K562 (cell line): ENCODE results near the gene UMAD1. TPM values are rescaled to one million over a fixed set of nuclear protein-coding genes. Genes with fewer than 3 reads are reported as not detected.

Experiments used
- ATAC-seq: fragments of 200-7000 bp; cut with Tn5 transposase; 3 replicates; pipeline ENCODE4 v1.9.1; 2020; ENCODE audit warnings: moderate library complexity
- BruUV-seq: library from RNA; stranded (reverse); fragments of 400-500 nt; replicated peaks from 2 replicates; lab custom pipeline; 2021; lab: Mats Ljungman, UMichigan
- CTCF ChIA-PET: fragments of 300-600 bp; formaldehyde crosslinking; extraction: SDS; loops from one replicate; lab custom pipeline; 2021; ENCODE audit warnings: low intra/inter-chr PET ratio; lab: Yijun Ruan, JAX
- POLR2A ChIA-PET: fragments of 300-600, 350-650 bp; sonication (Branson Sonifier 250); formaldehyde crosslinking; extraction: SDS; loops from one replicate; lab custom pipeline; 2021; ENCODE audit warnings: antibody characterized with exemption, inconsistent platforms; lab: Yijun Ruan, JAX
- DNase-seq, 4 experiments: peaks; one replicate each; pipeline versions ENCODE4 v3.0.0 to v3.0.0-alpha.2; 2011 to 2018; ENCODE audit warnings: low spot score in 3 of 4, mixed read lengths in 3 of 4; ENCODE audit errors: extremely low read depth in 1 of 4
- FAIRE-seq: peaks from 2 replicates; lab custom pipeline; 2011; peaks lifted over from hg19 to GRCh38; lab: Jason Lieb, UNC
- H2AFZ ChIP-seq: 2 replicates; pipeline ENCODE4 v1.6.0; 2011; ENCODE audit warnings: low read depth, low read length, control low read depth, inconsistent platforms
- H3K27ac ChIP-seq: fragments of 200-600 bp; 3 replicates; pipeline ENCODE4 v1.8.0; 2011; ENCODE audit warnings: low read depth, mild to moderate bottlenecking, control low read depth, inconsistent platforms, low read length, moderate library complexity, mixed read lengths; ENCODE audit errors: extremely low read depth
- H3K27me3 ChIP-seq, 2 experiments: fragments of 300-600 bp in 1 of 2; 2 replicates in 1 of 2; 3 replicates in 1 of 2; pipeline versions ENCODE4 v1.6.0 to v1.8.0; 2011; ENCODE audit warnings: inconsistent platforms in 2 of 2, low read length in 2 of 2, mild to moderate bottlenecking in 1 of 2, mixed read lengths in 1 of 2, moderate library complexity in 1 of 2; ENCODE audit not compliant: control insufficient read depth in 2 of 2, insufficient read depth in 2 of 2
- H3K36me3 ChIP-seq: fragments of 300-600 bp; 3 replicates; pipeline ENCODE4 v1.8.0; 2011; ENCODE audit warnings: mild to moderate bottlenecking, low read length, inconsistent platforms; ENCODE audit not compliant: control insufficient read depth, insufficient read depth
- H3K4me1 ChIP-seq, 2 experiments: fragments of 200-600 bp in 1 of 2; replicated peaks in 1 of 2; 2 replicates in 1 of 2; 3 replicates in 1 of 2; pipeline versions ENCODE4 v1.5.1 to v1.8.0; 2011; ENCODE audit warnings: inconsistent platforms in 2 of 2, low read length in 2 of 2, mild to moderate bottlenecking in 1 of 2, mixed read lengths in 1 of 2, moderate library complexity in 1 of 2; ENCODE audit not compliant: control insufficient read depth in 2 of 2, insufficient read depth in 2 of 2
- H3K4me2 ChIP-seq: 2 replicates; pipeline ENCODE4 v1.6.1; 2011; ENCODE audit warnings: low read length, control low read depth, inconsistent platforms, mixed read lengths; ENCODE audit not compliant: insufficient read depth
- H3K4me3 ChIP-seq: fragments of 200-600 bp; sonication (generic), shearing (Covaris generic); 2 replicates; pipeline ENCODE4 v1.5.1; 2016; ENCODE audit warnings: control low read depth, inconsistent platforms
- H3K79me2 ChIP-seq: fragments of 200-600 bp; 3 replicates; pipeline ENCODE4 v1.8.0; 2011; ENCODE audit warnings: low read length, inconsistent platforms; ENCODE audit not compliant: control insufficient read depth, insufficient read depth
- H3K9ac ChIP-seq, 2 experiments: 2 replicates each; pipeline versions ENCODE4 v1.6.0 to v1.6.1; 2011; ENCODE audit warnings: low read depth in 2 of 2, low read length in 2 of 2, control low read depth in 1 of 2, inconsistent platforms in 1 of 2, mild to moderate bottlenecking in 1 of 2, mixed read lengths in 1 of 2; ENCODE audit not compliant: insufficient read depth in 1 of 2
- H3K9me1 ChIP-seq: one replicate; pipeline ENCODE4 v1.6.0; 2011; ENCODE audit warnings: inconsistent platforms, mild to moderate bottlenecking, low read length, moderate library complexity; ENCODE audit not compliant: control insufficient read depth, insufficient read depth
- H3K9me3 ChIP-seq: replicated peaks from 2 replicates; pipeline ENCODE4 v1.5.1; 2011; ENCODE audit warnings: low read depth, low read length, inconsistent platforms; ENCODE audit not compliant: control insufficient read depth, insufficient read depth
- H4K20me1 ChIP-seq: replicated peaks from 2 replicates; pipeline ENCODE4 v1.6.1; 2011; ENCODE audit warnings: low read length, inconsistent platforms, mixed read lengths; ENCODE audit not compliant: control insufficient read depth, insufficient read depth
- AFF4 ChIP-seq: sonication (generic); formaldehyde crosslinking; IDR thresholded peaks from 2 replicates; pipeline ENCODE4 v1.8.0; 2023; ENCODE audit warnings: mild to moderate bottlenecking, missing genetic modification reagents
- HCFC1 ChIP-seq: IDR thresholded peaks from 2 replicates; pipeline ENCODE4 v1.6.1; 2012; ENCODE audit warnings: low read depth, low read length, improper control_type of control experiment
- ID3 ChIP-seq, 2 experiments: fragments of 250-450 bp in 1 of 2; fragments of 450-650 bp in 1 of 2; sonication (Bioruptor Pico) in 1 of 2; IDR thresholded peaks; 2 replicates each; pipeline versions ENCODE4 v1.6.1 to v1.8.0; 2016 to 2021; ENCODE audit warnings: mild to moderate bottlenecking in 2 of 2, moderate library complexity in 2 of 2, missing compliant biosample characterization in 1 of 2, missing genetic modification characterization in 1 of 2
- KDM1A ChIP-seq, 2 experiments: fragments of 450-650 bp; IDR thresholded peaks; 2 replicates each; pipeline ENCODE4 v1.6.1; 2016; ENCODE audit warnings: mild to moderate bottlenecking in 2 of 2
- KLF1 ChIP-seq: fragments of 450-650 bp; IDR thresholded peaks from 2 replicates; pipeline ENCODE4 v1.6.1; 2016; ENCODE audit warnings: missing genetic modification characterization, missing compliant biosample characterization
- RBBP5 ChIP-seq: fragments of 200-600 bp; sonication (generic); IDR thresholded peaks from 2 replicates; pipeline ENCODE4 v1.6.1; 2012; ENCODE audit warnings: borderline replicate concordance, mild to moderate bottlenecking, low read length, control low read depth, inconsistent platforms; ENCODE audit not compliant: insufficient read depth, poor library complexity, severe bottlenecking
- TARDBP ChIP-seq: fragments of 450-650 bp; IDR thresholded peaks from 2 replicates; pipeline ENCODE4 v1.6.1; 2016
- ZNF212 ChIP-seq: fragments of 450-650 bp; formaldehyde crosslinking; IDR thresholded peaks from 2 replicates; pipeline ENCODE4 v1.4.0; 2020; ENCODE audit warnings: mild to moderate bottlenecking
- ZNF408 ChIP-seq: fragments of 250-450 bp; sonication (Bioruptor Pico); IDR thresholded peaks from 2 replicates; pipeline ENCODE4 v1.4.0; 2020; ENCODE audit warnings: low read depth, mild to moderate bottlenecking, moderate library complexity
- ZNF785 ChIP-seq: fragments of 250-450 bp; sonication (Bioruptor Pico); IDR thresholded peaks from 2 replicates; pipeline ENCODE4 v1.4.0; 2020; ENCODE audit warnings: mild to moderate bottlenecking
- WGBS: fragments of 100-300 bp; shearing (Covaris generic); methylation state at CpG from one replicate; pipeline ENCODE4 v1.1.6; 2016; ENCODE audit warnings: low coverage, mixed read lengths; ENCODE audit not compliant: insufficient coverage; ENCODE audit errors: missing lambda C conversion rate; 5-methylcytosine and 5-hydroxymethylcytosine counted together
- in situ Hi-C: fragments of 300-500 bp; cut with MboI; formaldehyde crosslinking; loops from 4 replicates; pipeline ENCODE4 v1.15.0; 2018; ENCODE audit warnings: inconsistent platforms, mixed read lengths
- intact Hi-C: fragments of 100-400 bp; cut with micrococcal nuclease; formaldehyde crosslinking; loops from 2 replicates; pipeline ENCODE4 v1.14.2; 2022
- polyA plus RNA-seq, 8 experiments: library from polyadenylated mRNA; depleted of rRNA in 4 of 8; stranded (reverse) in 5 of 8; unstranded in 3 of 8; fragments of >200 nt; fragmentation: Nextera tagmentation in 2 of 8; fragmentation: Illumina TruSeq in 1 of 8; extraction: Ambion mirVana in 2 of 8; extraction: Trizol in 1 of 8; gene quantifications; 2 replicates each; pipeline versions ENCODE4 v1.2.1 to v1.2.3, GENCODE V29; 2011 to 2014; ENCODE audit warnings: inconsistent platforms in 1 of 8, missing spikeins in 1 of 8
- total RNA-seq, 7 experiments: library from RNA; depleted of rRNA in 6 of 7; stranded (reverse); fragments of >200 nt in 6 of 7; fragmentation: Illumina TruSeq in 2 of 7; extraction: Trizol in 2 of 7; gene quantifications; 2 replicates each; pipeline versions ENCODE4 v1.2.1 to v1.2.3, GENCODE V29; 2011 to 2021; ENCODE audit warnings: low replicate concordance in 1 of 7

Gene UMAD1
- total and polyA plus RNA-seq, 9 of the 15 experiments (the other 6 are each of a cell fraction or from before 2014, with no cell fraction given) = 9.0 to 26.7 (median 13.3) TPM

GRCh38 chr7:7919449-7919945 lies 278.9 kb downstream of the UMAD1 start (continued):
- no peak for TF ChIP-seq ZNF785 (CRISPR knock-in tag)
- TF ChIP-seq, all 486 proteins: peak for 0

- Histone ChIP-seq H4K20me1 (no peaks in the 10 kb centered on the region), H3K4me1 (no peaks in the 10 kb centered on the region), H3K27me3 (no peaks in the 10 kb centered on the region; a peak in 2 of 5 replicates), H3K9ac (no peak overlapping the region), H3K9me1 (no peaks in the 10 kb centered on the region), H3K79me2 (no peaks in the 10 kb centered on the region), H3K27ac (no peak overlapping the region), H3K36me3 (no peaks in the 10 kb centered on the region), H3K9me3 (no peaks in the 10 kb centered on the region), H3K4me2 (no peak overlapping the region), H3K4me3 (no peak overlapping the region), H2AFZ (no peak overlapping the region)
- POLR2A ChIA-PET = interaction anchor here (1.1 to 2.3 kb wide), 2 partner anchors 10 to 11 kb away, joined by 3 to 5 read pairs; no protein-coding TSS in a partner anchor
- DNase-seq (no peak), FAIRE-seq (no peak), ATAC-seq (no peak)
- CTCF ChIA-PET = no interaction called here
- intact Hi-C loops (no loop called here), in situ Hi-C loops (no loop called here)
- no TSS peak for BruUV-seq
- 4% methylated on average over 2 of the region's 2 CpGs for WGBS
- TF ChIP-seq KDM1A (IDR thresholded peaks at IDR 0.05) = no peak
Observed at GRCh38 chr7:7920056-7920455, 279.5 kb downstream of the UMAD1 start.

- H3K79me2 ChIP-seq = no peaks in the 10 kb centered on the region
- ChIA-PET CTCF (no interaction called here), POLR2A (interaction anchor here (1.1 to 2.3 kb wide), 2 partner anchors 10 to 11 kb away, joined by 3 to 5 read pairs; no protein-coding TSS in a partner anchor)
- no peak overlapping the region for H3K4me2 ChIP-seq
- no peak overlapping the region for H3K4me3 ChIP-seq
- H3K27me3 ChIP-seq = no peaks in the 10 kb centered on the region; a peak in 2 of 5 replicates
- no peaks in the 10 kb centered on the region for H3K9me3 ChIP-seq
- no peak for ATAC-seq
- intact Hi-C loops (no loop called here), in situ Hi-C loops (no loop called here)
- no peak overlapping the region for H3K9ac ChIP-seq
- H3K36me3 ChIP-seq = no peaks in the 10 kb centered on the region
- no peak for DNase-seq
- 9% methylated on average over 3 of the region's 3 CpGs for whole genome bisulfite sequencing
- H4K20me1 ChIP-seq = no peaks in the 10 kb centered on the region
- no peak for FAIRE-seq
- H3K4me1 ChIP-seq = no peaks in the 10 kb centered on the region
- H2AFZ ChIP-seq = no peak overlapping the region
- BruUV-seq = no TSS peak
- H3K9me1 ChIP-seq = no peaks in the 10 kb centered on the region
- H3K27ac ChIP-seq = no peak overlapping the region
- TF ChIP-seq ZNF408 (CRISPR knock-in tag) (no peak), ID3 (CRISPR knock-in tag; IDR thresholded peaks at IDR 0.05) (no peak), ID3 (tag; IDR thresholded peaks at IDR 0.05) (no peak), ZNF212 (CRISPR knock-in tag) (no peak), AFF4 (CRISPR knock-in tag) (no peak), KLF1 (no peak), HCFC1 (no peak), TARDBP (no peak), RBBP5 (no peak)
Observed at GRCh38 chr7:7920481-7920880, 279.9 kb downstream of the UMAD1 start.
